Tibial artery (tissue), 4 donors: ENCODE results near the gene DPEP2NB.

Experiments
- DNase-seq, 2 donors: peaks; one replicate each; pipeline ENCODE4 v3.0.0-alpha.2; 2019
- H3K27ac ChIP-seq, 2 donors: fragments of 200-600 bp; sonication (generic) in 1 of 2; 1 replicate in 1 of 2; 2 replicates in 1 of 2; pipeline ENCODE4 v1.5.1; 2018 to 2019; ENCODE audit warnings: mild to moderate bottlenecking in 1 of 2
- H3K27me3 ChIP-seq, 2 donors: fragments of 200-600 bp; sonication (generic) in 1 of 2; one replicate each; pipeline versions ENCODE4 v1.5.1 to v1.6.0; 2016 to 2019
- H3K36me3 ChIP-seq, 3 donors: fragments of 200-600 bp; sonication (generic) in 2 of 3; one replicate each; pipeline ENCODE4 v1.5.1; 2016 to 2019; ENCODE audit warnings: mild to moderate bottlenecking in 2 of 3
- H3K4me1 ChIP-seq, 4 donors: fragments of 200-600 bp; sonication (generic) in 2 of 4; 1 replicate in 3 of 4; 2 replicates in 1 of 4; pipeline ENCODE4 v1.5.1; 2016 to 2019
- H3K4me3 ChIP-seq, 2 donors: fragments of 200-600 bp; sonication (generic) in 1 of 2; 1 replicate in 1 of 2; 2 replicates in 1 of 2; pipeline ENCODE4 v1.5.1; 2018 to 2019; ENCODE audit warnings: mild to moderate bottlenecking in 2 of 2
- H3K9me3 ChIP-seq, 3 donors: fragments of 200-600 bp; sonication (generic) in 1 of 3; one replicate each; pipeline ENCODE4 v1.5.1; 2016 to 2019
- intact Hi-C: fragments of 100-400 bp; cut with DNase I; formaldehyde crosslinking; loops from one replicate; pipeline ENCODE4 v1.15.0; 2023; ENCODE audit warnings: low total_unique reads
- TF ChIP-seq, protein P1 (sequence below), 2 experiments: fragments of 200-600 bp in 1 of 2; fragments of 450-650 bp in 1 of 2; IDR thresholded peaks; one replicate each; pipeline ENCODE4 v1.5.1; 2017 to 2019; ENCODE audit warnings: antibody characterized with exemption in 2 of 2, mild to moderate bottlenecking in 1 of 2, moderate library complexity in 1 of 2

The DPEP2NB gene

DNA sequence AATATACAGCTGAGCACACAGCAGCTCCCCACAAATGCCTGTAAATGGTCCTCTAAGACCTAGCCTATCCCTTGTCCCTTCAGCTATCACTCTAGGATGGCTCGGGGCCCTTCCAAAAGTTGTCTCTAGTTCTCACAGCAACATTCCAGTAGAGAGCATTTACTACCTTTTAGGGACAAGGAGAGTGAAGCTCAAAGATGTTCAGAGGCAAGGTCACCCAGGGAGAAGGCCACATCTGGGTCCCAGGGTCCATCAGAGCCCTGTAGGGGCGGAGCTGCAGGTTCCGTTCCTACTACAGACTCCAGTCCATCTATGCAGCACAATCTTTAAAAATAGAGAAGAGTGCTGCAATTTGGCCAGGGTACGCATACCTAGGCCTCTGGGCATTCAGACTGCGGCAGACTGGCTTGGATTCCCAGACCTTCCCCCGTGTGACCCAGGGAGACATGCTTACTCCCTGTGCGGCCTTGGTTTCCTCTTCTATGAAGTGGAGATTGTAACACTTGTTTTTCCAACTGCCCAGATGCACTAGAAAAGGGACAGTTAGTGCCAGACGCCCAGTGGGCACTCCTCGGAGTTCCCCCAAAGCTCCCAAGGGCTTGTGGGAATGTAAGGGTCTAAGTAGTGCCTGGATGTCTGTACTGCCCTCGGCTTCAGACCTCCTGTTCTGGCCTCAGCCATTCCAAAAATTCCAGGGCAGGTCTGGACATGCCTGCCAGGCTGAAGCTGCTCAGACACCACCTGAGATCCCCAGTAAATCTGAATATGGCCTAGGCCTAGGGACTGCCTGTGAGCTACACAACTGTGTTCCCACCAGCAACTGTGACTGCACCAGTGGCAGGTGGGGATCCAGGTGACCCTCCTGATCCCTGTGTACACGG lies 49.8 kb downstream of the DPEP2NB start:
- no peaks in the 10 kb centered on the region for H3K9me3 ChIP-seq
- H3K4me3 ChIP-seq, result peak overlapping the region; percentile 93 to 98
- H3K27me3 ChIP-seq, result no peaks in the 10 kb centered on the region
- no peak for DNase-seq
- TF ChIP-seq, protein P1, sequence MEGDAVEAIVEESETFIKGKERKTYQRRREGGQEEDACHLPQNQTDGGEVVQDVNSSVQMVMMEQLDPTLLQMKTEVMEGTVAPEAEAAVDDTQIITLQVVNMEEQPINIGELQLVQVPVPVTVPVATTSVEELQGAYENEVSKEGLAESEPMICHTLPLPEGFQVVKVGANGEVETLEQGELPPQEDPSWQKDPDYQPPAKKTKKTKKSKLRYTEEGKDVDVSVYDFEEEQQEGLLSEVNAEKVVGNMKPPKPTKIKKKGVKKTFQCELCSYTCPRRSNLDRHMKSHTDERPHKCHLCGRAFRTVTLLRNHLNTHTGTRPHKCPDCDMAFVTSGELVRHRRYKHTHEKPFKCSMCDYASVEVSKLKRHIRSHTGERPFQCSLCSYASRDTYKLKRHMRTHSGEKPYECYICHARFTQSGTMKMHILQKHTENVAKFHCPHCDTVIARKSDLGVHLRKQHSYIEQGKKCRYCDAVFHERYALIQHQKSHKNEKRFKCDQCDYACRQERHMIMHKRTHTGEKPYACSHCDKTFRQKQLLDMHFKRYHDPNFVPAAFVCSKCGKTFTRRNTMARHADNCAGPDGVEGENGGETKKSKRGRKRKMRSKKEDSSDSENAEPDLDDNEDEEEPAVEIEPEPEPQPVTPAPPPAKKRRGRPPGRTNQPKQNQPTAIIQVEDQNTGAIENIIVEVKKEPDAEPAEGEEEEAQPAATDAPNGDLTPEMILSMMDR (IDR thresholded peaks at IDR 0.05), result no peak
- intact Hi-C loops, result no loop called here
- peaks cover 20 to 28% (median 25%) of the 10 kb centered on the region in 3 donors for H3K36me3 ChIP-seq
- H3K4me1 ChIP-seq, result peaks cover 0 to 68% (median 60%) of the 10 kb centered on the region in 4 donors
- peak overlapping the region; percentile 95 to 96 for H3K27ac ChIP-seq

GRCh38 chr16:67964477-67965131 lies 51.1 kb downstream of the DPEP2NB start:
- no peak for DNase-seq
- Histone ChIP-seq H3K27me3 (no peaks in the 10 kb centered on the region), H3K4me3 (no peak overlapping the region), H3K36me3 (peaks cover 33 to 41% (median 38%) of the 10 kb centered on the region in 3 donors), H3K4me1 (peaks cover 0 to 80% (median 71%) of the 10 kb centered on the region in 4 donors), H3K9me3 (no peaks in the 10 kb centered on the region), H3K27ac (peak overlapping the region; percentile 34 to 95)
- intact Hi-C loops, result no loop called here
- TF ChIP-seq, protein P1 (IDR thresholded peaks at IDR 0.05), result no peak

DNA sequence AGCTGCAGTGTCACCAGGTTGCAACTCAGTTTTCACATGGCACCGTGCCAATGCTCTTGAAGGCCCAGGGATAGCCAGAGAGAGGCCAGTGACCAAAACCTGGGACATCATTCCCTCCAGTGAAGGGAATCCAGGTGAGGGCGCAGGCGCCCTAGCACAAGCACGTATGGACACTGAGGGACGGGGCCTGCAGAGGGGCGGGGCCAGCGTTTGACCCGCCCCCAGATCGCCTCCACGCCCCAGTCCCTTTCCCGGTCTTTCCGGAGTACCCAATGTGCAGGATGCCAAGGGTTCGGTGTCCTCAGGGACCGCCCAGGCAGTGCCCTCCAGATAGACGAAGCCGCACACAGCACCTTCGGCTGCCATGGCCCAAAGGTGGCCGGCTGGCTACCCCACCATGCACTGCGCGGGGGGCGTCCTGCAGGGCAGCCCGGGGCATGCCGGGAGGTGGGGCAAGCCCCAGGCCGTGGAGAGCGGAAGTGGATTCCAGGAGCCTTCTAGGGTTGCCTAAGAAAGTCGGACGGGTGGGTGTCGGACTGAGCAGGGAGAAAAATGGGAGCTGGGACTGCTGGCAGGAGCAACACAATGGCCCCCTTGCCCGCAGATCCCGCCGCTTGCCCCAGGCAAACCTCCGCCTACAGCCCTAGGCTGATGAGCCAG lies 51.9 kb downstream of the DPEP2NB start:
- TF ChIP-seq, protein P1 (IDR thresholded peaks at IDR 0.05), result no peak
- intact Hi-C loops, result no loop called here
- H3K27ac ChIP-seq, result peak overlapping the region; percentile 34 to 42
- H3K9me3 ChIP-seq, result no peaks in the 10 kb centered on the region
- no peaks in the 10 kb centered on the region for H3K27me3 ChIP-seq
- no peak for DNase-seq
- peaks cover 0 to 85% (median 71%) of the 10 kb centered on the region in 4 donors for H3K4me1 ChIP-seq
- peaks cover 35 to 49% (median 46%) of the 10 kb centered on the region in 3 donors for H3K36me3 ChIP-seq
- H3K4me3 ChIP-seq, result no peak overlapping the region
